ENCODE measurements around the gene RIPPLY1. TPM values are rescaled to one million over a fixed set of nuclear protein-coding genes. Genes with fewer than 3 reads are reported as not detected.

The RIPPLY1 gene
- total RNA-seq, 3 donors from 2014 or later, result not detected

DNA sequence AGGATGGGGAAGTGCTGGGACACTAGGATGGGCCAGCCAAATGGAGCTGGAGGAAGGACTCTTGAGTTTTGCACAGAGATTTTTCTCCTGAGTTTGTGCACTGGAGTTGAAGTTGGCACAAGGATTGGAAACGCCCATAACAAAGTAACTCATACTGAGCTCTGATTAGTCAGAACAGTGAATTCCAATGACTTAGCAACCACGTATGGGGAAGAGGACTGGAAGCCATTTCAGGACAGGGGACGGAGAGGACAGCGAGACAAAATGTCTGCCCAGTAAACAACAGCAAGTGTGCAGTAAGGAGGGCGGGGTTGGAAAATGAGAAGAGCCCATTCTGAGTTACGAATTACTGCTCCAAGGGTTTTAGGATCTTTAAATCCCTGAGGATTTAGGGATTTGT, 5.9 kb downstream of the RIPPLY1 start:
- no peaks in the 10 kb centered on the region for H3K36me3 ChIP-seq (ENCODE audit: low read depth)
- no peaks in the 10 kb centered on the region for H3K4me1 ChIP-seq (ENCODE audit: low read depth)
- ATAC-seq (no peak), DNase-seq (no peak)
- no peak overlapping the region for H3K4me3 ChIP-seq
- TF ChIP-seq CTCF (IDR thresholded peaks at IDR 0.05), result no peak
- no peaks in the 10 kb centered on the region for H3K9me3 ChIP-seq
- intact Hi-C loops (cut with DNase I, micrococcal nuclease), result loop anchor here in 1 of 2 donors (5.0 kb wide), 1 partner anchor 55 kb away; no protein-coding TSS in a partner anchor

GRCh38 chrX:106894978-106895452, 8.1 kb downstream of the RIPPLY1 start:
- H3K4me1 ChIP-seq (ENCODE audit: low read depth), result no peaks in the 10 kb centered on the region
- H3K4me3 ChIP-seq, result no peak overlapping the region
- H3K9me3 ChIP-seq, result no peaks in the 10 kb centered on the region
- no peaks in the 10 kb centered on the region for H3K36me3 ChIP-seq (ENCODE audit: low read depth)
- intact Hi-C loops (cut with DNase I, micrococcal nuclease), result loop anchor here in 1 of 2 donors (5.0 kb wide), 1 partner anchor 57 kb away; no protein-coding TSS in a partner anchor
- ATAC-seq (no peak), DNase-seq (no peak)
- TF ChIP-seq CTCF (IDR thresholded peaks at IDR 0.05), result no peak

GRCh38 chrX:106894392-106894909, 8.7 kb downstream of the RIPPLY1 start:
- Histone ChIP-seq H3K4me3 (no peak overlapping the region), H3K36me3 (ENCODE audit: low read depth) (no peaks in the 10 kb centered on the region), H3K4me1 (ENCODE audit: low read depth) (no peaks in the 10 kb centered on the region), H3K9me3 (no peaks in the 10 kb centered on the region)
- TF ChIP-seq CTCF (IDR thresholded peaks at IDR 0.05), result peak; percentile 45
- ATAC-seq (peak; percentile 86), DNase-seq (peak in 2 of 3 donors; percentile 38 to 42)
- intact Hi-C loops (cut with DNase I, micrococcal nuclease), result no loop called here

GRCh38 chrX:106891762-106892460, 11.2 kb downstream of the RIPPLY1 start:
- intact Hi-C loops (cut with DNase I, micrococcal nuclease), result no loop called here
- no peak for DNase-seq
- no peak for TF ChIP-seq CTCF (IDR thresholded peaks at IDR 0.05)
- H3K4me3 ChIP-seq, result no peak overlapping the region
- peak; percentile 24 for ATAC-seq
- no peaks in the 10 kb centered on the region for H3K9me3 ChIP-seq
- no peaks in the 10 kb centered on the region for H3K36me3 ChIP-seq (ENCODE audit: low read depth)
- no peaks in the 10 kb centered on the region for H3K4me1 ChIP-seq (ENCODE audit: low read depth)

DNA sequence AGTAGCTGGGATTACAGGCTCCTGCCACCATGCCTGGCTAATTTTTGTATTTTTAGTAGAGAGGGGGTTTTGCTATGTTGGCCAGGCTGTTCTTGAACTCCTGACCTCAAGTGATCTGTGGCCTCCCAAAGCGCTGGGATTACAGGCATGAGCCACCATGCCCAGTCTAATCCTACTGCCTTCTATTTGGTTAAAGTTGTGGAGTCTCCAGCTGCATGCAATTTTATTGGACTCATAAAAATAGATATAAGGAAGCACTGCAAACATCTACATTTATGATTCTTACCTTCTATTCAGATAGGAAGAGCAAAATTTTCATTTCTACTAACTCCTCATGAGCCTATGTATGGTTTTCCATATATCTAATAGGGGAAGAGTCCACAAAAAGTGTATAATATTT, 13.7 kb downstream of the RIPPLY1 start:
- ATAC-seq, result peak; percentile 52
- Histone ChIP-seq H3K9me3 (no peaks in the 10 kb centered on the region), H3K4me3 (no peak overlapping the region), H3K4me1 (ENCODE audit: low read depth) (no peaks in the 10 kb centered on the region), H3K36me3 (ENCODE audit: low read depth) (no peaks in the 10 kb centered on the region)
- TF ChIP-seq CTCF (IDR thresholded peaks at IDR 0.05), result no peak
- intact Hi-C loops (cut with DNase I, micrococcal nuclease), result no loop called here
- no peak for DNase-seq

All from mucosa of descending colon (tissue), 3 donors.